Measurements from ENCODE around the gene ACY1.

ACY1 gene

GRCh38 chr3:52021489-52022268 lies 38.3 kb downstream of the ACY1 start (continued):
- TF ChIP-seq PRDM10 (tag by site-specific recombination; IDR thresholded peaks at IDR 0.05): peak; percentile 40; the same call in 1 of the 2 replicates
- no peak for TF ChIP-seq HOXD13 (CRISPR knock-in tag; IDR thresholded peaks at IDR 0.05; ENCODE audit: borderline replicate concordance)
- no peak for TF ChIP-seq OVOL3 (tag by site-specific recombination; IDR thresholded peaks at IDR 0.05)
- TF ChIP-seq ZNF223 (tag by site-specific recombination; IDR thresholded peaks at IDR 0.05): no peak
- TF ChIP-seq GFI1B (tag by site-specific recombination; IDR thresholded peaks at IDR 0.05): no peak
- no peak for TF ChIP-seq ZNF2 (tag by site-specific recombination; IDR thresholded peaks at IDR 0.05)
- TF ChIP-seq ZNF596 (tag by site-specific recombination; IDR thresholded peaks at IDR 0.05): no peak
- TF ChIP-seq ZFP3 (tag by site-specific recombination; IDR thresholded peaks at IDR 0.05; ENCODE audit: low read depth): no peak
- no peak for TF ChIP-seq ZNF138 (tag by site-specific recombination; IDR thresholded peaks at IDR 0.05; ENCODE audit: borderline replicate concordance)
- TF ChIP-seq, protein P1, sequence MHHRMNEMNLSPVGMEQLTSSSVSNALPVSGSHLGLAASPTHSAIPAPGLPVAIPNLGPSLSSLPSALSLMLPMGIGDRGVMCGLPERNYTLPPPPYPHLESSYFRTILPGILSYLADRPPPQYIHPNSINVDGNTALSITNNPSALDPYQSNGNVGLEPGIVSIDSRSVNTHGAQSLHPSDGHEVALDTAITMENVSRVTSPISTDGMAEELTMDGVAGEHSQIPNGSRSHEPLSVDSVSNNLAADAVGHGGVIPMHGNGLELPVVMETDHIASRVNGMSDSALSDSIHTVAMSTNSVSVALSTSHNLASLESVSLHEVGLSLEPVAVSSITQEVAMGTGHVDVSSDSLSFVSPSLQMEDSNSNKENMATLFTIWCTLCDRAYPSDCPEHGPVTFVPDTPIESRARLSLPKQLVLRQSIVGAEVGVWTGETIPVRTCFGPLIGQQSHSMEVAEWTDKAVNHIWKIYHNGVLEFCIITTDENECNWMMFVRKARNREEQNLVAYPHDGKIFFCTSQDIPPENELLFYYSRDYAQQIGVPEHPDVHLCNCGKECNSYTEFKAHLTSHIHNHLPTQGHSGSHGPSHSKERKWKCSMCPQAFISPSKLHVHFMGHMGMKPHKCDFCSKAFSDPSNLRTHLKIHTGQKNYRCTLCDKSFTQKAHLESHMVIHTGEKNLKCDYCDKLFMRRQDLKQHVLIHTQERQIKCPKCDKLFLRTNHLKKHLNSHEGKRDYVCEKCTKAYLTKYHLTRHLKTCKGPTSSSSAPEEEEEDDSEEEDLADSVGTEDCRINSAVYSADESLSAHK (tag by site-specific recombination; IDR thresholded peaks at IDR 0.05): no peak
- no peak for TF ChIP-seq ZNF19 (tag by site-specific recombination; IDR thresholded peaks at IDR 0.05; ENCODE audit: low read depth)
- peak; percentile 42; the same call in 1 of the 2 replicates for TF ChIP-seq ZNF140 (tag by site-specific recombination; IDR thresholded peaks at IDR 0.05)
- TF ChIP-seq ZNF146 (tag by site-specific recombination; IDR thresholded peaks at IDR 0.05): no peak
- no peak for TF ChIP-seq REPIN1 (tag by site-specific recombination; IDR thresholded peaks at IDR 0.05; ENCODE audit: low read depth)
- no peak for TF ChIP-seq YY2 (tag by site-specific recombination; IDR thresholded peaks at IDR 0.05)
- peak; percentile 57 for TF ChIP-seq ZIC2 (tag by site-specific recombination; IDR thresholded peaks at IDR 0.05)
- TF ChIP-seq ATF2 (tag by site-specific recombination; IDR thresholded peaks at IDR 0.05; ENCODE audit: low read depth): no peak
- TF ChIP-seq ZNF341 (tag by site-specific recombination; IDR thresholded peaks at IDR 0.05; ENCODE audit: low read depth): no peak
- no peak for TF ChIP-seq HOXA7 (CRISPR knock-in tag; IDR thresholded peaks at IDR 0.05; ENCODE audit: borderline replicate concordance)
- no peak for TF ChIP-seq ZNF292 (tag by site-specific recombination; IDR thresholded peaks at IDR 0.05; ENCODE audit: borderline replicate concordance, low read depth)
- no peak for TF ChIP-seq ZNF561 (tag by site-specific recombination; IDR thresholded peaks at IDR 0.05; ENCODE audit: borderline replicate concordance)
- TF ChIP-seq ZNF558 (tag by site-specific recombination; IDR thresholded peaks at IDR 0.05): 0 out of 2 replicates have a peak, but pooled peaks have one; percentile 22
- TF ChIP-seq ZNF350 (tag by site-specific recombination; IDR thresholded peaks at IDR 0.05): no peak
- TF ChIP-seq ZBTB8A (tag by site-specific recombination; IDR thresholded peaks at IDR 0.05): 0 out of 2 replicates have a peak, but pooled peaks have one; percentile 7
- no peak for TF ChIP-seq ZNF114 (tag by site-specific recombination; IDR thresholded peaks at IDR 0.05)
- TF ChIP-seq ZFP41 (tag by site-specific recombination; IDR thresholded peaks at IDR 0.05; ENCODE audit: borderline replicate concordance): no peak
- TF ChIP-seq ZNF544 (tag by site-specific recombination; IDR thresholded peaks at IDR 0.05): no peak
- TF ChIP-seq ZNF76 (tag by site-specific recombination; IDR thresholded peaks at IDR 0.05; ENCODE audit: borderline replicate concordance, low read depth): no peak
- no peak for TF ChIP-seq KLF7 (tag by site-specific recombination; IDR thresholded peaks at IDR 0.05; ENCODE audit: borderline replicate concordance)
- TF ChIP-seq, protein P2, sequence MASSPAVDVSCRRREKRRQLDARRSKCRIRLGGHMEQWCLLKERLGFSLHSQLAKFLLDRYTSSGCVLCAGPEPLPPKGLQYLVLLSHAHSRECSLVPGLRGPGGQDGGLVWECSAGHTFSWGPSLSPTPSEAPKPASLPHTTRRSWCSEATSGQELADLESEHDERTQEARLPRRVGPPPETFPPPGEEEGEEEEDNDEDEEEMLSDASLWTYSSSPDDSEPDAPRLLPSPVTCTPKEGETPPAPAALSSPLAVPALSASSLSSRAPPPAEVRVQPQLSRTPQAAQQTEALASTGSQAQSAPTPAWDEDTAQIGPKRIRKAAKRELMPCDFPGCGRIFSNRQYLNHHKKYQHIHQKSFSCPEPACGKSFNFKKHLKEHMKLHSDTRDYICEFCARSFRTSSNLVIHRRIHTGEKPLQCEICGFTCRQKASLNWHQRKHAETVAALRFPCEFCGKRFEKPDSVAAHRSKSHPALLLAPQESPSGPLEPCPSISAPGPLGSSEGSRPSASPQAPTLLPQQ (tag by site-specific recombination; IDR thresholded peaks at IDR 0.05): 0 out of 2 replicates have a peak, but pooled peaks have one; percentile 35

All from HEK293 (cell line).